GM19372 (cell line): Measurements from ENCODE around the gene KIF12.
A peak's percentile ranks its signal among the peaks of the same experiment; 100 is the strongest.
"Not testable (repeated sequence)": the region's sequence is repeated elsewhere in the genome, so short reads cannot be mapped to it uniquely, and the experiment has no call there.

Experiments
- ATAC-seq: cut with Tn5 transposase; IDR thresholded peaks from one replicate; pipeline ENCODE4 v1.9.1; 2021; ENCODE audit warnings: mild to moderate bottlenecking, low read depth, moderate library complexity; ENCODE audit not compliant: unreplicated experiment

KIF12 gene

GRCh38 chr9:114087721-114088120, 11.4 kb downstream of the KIF12 start:
- no peak for ATAC-seq

GRCh38 chr9:114086607-114087006, 12.5 kb downstream of the KIF12 start:
- no peak for ATAC-seq

- ATAC-seq, result no peak
These were observed 13.1 kb downstream of the KIF12 start for GRCh38 chr9:114086009-114086408.

GRCh38 chr9:114085387-114085789, 13.7 kb downstream of the KIF12 start:
- ATAC-seq, result no peak

GRCh38 chr9:114084282-114085073, 14.6 kb downstream of the KIF12 start:
- no peak for ATAC-seq

- no peak for ATAC-seq
These were observed 15.4 kb downstream of the KIF12 start for GRCh38 chr9:114083666-114084065.

- not testable (repeated sequence) for ATAC-seq
These were observed 16.2 kb downstream of the KIF12 start for GRCh38 chr9:114082763-114083412.

GRCh38 chr9:114082017-114082762, 16.9 kb downstream of the KIF12 start:
- peak; percentile 85 for ATAC-seq

- no peak for ATAC-seq
These were observed 17.6 kb downstream of the KIF12 start for GRCh38 chr9:114081441-114082016.

- no peak for ATAC-seq
These were observed 18.2 kb downstream of the KIF12 start for GRCh38 chr9:114080773-114081440.

- ATAC-seq, result no peak
These were observed 18.8 kb downstream of the KIF12 start for GRCh38 chr9:114080195-114080772.

GRCh38 chr9:114078781-114079156, 20.3 kb downstream of the KIF12 start:
- ATAC-seq, result no peak

GRCh38 chr9:114078021-114078780, 20.9 kb downstream of the KIF12 start, which contains the start of gene AMBP:
TSS of gene AMBP (minus strand) at chr9:114078300. CDS start at chr9:114078209, 91 bp downstream.
- ATAC-seq, result no peak

GRCh38 chr9:114077162-114077837, 21.8 kb downstream of the KIF12 start:
- no peak for ATAC-seq

- no peak for ATAC-seq
These were observed 22.6 kb downstream of the KIF12 start for GRCh38 chr9:114076237-114077161.

- ATAC-seq, result no peak
These were observed 23.5 kb downstream of the KIF12 start for GRCh38 chr9:114075602-114076001.
